ENCODE data around the gene NELFB.
A peak's percentile ranks its signal among the peaks of the same experiment; 100 is the strongest.

The NELFB gene

DNA sequence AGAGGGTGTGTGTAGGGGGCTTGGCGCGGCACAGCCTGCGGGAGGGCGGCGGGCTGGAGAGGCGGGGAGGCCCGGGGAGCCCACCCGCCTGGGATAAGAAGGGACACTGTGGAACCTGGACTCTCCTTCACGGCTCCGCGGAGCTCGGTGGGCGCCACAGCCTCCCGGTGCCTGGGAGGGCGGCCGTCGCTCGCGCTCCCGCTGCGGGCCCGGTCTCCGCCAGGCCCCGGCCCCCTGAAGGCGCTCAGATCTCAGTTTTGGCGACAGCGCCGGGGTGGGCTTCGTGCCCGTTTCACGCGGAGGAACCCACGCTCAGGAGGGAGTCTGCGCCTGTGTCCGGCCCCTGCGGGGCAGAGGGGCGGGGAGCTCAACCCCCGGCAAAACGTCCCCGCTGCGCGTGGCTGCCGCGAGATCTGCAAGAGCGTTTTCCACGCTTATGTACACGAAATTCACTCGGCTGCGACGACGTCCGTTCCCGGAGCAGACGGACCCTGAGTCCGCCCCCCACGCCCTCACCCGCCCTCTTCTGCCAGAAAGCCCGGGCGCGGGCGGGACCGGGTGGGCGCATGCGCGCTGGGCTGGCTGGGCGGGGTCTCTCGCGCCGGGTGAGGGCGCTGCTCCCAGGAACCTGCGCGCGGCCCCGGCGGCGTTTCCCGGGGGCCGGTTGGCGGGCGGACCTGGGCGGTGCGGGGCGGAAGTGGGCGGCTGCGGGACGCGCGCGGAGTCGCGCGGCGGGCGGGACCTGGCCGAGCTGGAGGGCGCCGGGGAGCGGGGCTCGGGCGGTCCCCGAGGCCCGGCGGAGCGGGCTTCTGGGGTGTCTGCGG, at the start of gene NELFB:
TSS of gene NELFB (plus strand) at position 704 of the 824 bp plus-strand sequence.
- peak; percentile 98 for DNase-seq

DNA sequence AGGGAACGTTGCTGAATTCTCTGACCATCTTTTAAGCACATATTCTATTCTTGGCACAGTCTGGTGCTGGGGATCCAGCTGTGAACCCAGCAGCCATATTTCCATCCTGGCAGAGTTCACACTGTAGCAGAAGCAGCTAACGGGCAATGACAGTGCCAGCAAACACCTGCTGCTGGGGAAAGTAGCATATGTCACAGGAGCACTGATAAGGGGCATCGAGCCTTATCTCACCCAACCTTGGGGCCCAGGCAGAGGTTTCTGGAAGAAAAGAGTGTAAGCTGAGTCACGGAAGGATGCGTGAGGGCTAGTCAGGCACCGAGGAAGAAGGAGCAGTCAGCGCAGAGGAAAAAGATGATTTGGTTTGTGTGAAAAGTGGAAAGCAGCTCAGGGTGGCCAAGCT, 48.5 kb upstream of the NELFB start:
- DNase-seq: no peak

DNA sequence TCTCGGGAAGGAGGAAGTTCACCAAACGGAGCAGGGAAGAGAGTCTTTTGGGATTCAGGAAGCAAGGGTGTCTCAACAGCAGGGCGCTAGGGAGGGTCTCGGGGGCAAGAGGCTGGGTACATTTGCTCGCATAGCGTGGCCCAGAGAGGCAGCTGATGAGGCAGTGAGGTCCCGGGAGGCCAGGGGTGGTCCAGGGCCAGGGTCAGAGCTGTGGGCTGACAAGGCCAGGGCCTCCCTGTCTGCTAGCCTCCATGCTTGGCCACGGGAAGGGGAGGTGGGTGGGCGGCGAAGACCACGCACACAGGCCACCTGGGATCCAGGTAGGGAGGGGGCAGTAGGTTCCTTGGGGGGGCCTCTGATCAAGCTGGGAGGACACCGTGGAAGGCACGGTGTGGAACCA, 43.6 kb upstream of the NELFB start:
- DNase-seq: no peak

DNA sequence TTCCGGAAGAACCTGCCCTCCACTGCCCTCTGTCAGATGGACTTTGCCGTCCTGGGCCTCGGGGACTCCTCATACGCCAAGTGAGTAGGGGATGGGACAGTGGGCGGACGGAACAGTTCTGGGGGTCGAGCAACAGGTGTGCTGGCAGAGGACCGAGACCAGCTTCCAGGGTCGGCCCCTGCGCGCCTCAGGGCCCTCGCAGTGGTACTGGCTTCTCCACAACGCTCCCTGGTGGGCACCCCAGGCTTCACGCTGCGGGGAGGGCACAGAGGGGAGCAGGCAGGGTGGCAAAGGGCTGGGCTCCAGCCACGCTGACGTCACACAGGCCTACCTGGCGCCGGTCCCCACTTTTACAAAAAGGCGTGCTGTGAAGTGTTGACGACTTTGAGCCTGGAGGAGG, 42.6 kb upstream of the NELFB start:
- DNase-seq: no peak

DNA sequence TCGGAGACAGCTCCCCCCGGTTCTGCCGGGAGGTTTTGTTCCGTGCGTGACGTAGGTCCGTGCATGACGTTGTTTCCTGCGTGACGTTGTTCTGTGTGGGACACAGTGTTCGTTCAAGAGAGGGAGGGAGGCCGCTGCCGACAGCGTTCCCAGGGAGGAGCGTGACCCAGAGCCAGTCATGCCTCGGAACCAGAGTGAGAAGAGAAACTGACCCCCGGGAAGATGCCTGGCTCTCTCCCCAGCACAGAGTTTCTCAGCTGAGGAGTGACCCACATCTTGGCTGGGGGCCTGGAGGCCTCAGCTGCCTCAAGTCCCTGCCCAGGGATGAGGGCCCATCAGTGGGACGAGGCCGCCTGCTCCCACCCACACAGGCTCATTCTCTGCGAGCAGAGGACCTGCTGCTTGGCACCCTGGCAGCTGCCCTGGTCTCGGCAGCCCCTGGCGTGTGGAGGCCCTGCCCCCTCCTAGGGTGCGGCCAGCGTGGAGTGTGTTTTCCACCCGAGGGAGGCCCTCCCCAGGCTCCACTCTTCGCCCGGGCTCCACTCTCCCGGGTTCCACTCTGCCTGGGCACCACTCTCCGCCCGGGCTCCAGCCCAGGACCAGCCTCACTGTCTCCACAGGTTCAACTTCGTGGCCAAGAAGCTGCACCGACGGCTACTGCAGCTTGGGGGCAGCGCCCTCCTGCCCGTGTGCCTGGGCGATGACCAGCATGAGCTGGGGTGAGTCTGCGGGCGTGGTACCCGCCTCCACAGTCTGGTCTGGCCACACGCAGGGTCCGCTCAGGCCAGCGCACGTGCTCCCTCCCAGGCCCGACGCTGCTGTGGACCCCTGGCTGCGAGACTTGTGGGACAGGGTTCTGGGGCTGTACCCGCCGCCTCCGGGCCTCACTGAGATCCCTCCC, 41.7 kb upstream of the NELFB start:
- no peak for DNase-seq

DNA sequence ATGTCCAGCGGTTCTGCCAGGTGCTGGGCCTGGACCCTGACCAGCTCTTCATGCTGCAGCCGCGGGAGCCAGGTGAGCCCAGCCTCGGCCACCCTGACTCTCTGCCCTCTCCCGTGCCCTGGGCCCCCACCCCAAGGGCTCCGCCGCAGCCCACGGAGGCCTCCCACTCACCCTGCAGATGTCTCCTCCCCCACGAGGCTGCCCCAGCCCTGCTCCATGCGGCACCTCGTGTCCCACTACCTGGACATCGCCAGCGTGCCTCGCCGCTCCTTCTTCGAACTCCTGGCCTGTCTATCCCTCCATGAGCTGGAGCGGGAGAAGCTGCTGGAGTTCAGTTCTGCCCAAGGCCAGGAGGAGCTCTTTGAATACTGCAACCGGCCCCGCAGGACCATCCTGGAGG, 40.5 kb upstream of the NELFB start:
- DNase-seq: no peak

DNA sequence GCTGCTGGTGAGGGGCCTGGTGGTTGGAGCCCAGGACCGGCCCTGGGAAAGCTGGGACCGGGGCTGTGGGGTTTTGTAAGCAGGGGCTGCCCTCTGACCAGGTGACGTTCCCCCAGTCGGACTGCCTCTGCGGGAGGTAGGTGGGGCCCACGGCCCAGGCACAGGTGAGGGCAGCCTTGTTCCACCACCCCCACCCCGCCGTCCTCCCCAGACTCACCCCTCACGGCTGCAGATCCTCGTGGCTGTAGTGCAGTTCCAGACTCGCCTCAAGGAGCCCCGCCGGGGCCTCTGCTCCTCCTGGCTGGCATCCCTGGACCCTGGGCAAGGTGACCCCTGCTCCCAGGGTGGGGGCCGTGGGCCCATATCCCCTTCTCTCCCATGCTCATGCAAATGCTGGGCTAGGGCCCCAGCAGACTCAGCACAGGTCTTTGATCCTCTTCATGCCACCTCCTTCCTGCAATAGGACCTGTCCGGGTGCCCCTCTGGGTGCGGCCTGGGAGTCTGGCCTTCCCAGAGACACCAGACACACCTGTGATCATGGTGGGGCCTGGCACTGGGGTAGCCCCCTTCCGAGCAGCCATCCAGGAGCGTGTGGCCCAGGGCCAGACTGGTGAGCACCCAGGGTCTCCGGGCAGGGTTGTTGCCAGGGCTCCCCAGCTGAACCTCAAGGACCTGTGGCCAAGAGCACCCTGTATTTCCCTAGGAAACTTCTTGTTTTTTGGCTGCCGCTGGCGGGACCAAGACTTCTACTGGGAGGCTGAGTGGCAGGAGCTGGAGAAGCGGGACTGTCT, 39.7 kb upstream of the NELFB start:
- DNase-seq: no peak

DNA sequence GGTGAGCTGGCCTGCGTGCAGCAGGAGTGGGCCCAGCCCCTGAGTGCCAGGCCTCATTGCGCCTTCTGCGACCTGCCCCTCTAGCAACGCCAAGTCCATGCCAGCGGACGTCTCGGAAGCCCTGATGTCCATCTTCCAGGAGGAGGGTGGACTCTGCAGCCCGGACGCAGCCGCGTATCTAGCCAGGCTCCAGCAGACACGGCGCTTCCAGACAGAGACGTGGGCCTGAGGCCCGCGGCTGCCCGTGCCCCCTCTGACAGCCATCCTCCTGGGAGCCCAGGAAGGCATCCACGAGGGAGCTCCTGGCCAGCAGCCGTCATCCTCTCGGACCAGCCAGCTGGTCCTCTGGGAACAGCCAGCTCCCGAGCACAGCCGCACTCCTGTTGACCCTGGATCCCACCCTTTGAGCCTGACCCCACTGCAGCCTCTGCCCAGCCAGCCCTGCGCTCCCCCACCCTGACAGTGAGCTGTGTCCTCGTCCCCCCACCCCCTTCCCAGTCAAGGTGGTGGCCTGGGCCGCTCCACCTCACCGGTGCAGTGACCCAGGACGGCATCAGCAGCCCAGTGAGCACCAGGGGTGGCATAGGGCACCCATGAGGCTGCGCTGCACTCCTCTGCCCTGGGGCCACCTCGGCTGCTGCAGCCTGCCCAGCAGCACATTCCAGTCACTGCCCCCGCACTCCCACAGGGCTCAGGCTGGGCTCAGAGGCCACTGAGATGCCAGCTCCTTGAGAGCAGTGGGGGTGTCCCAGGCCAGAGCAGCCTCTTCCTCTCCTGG, 38.8 kb upstream of the NELFB start:
- DNase-seq: no peak

DNA sequence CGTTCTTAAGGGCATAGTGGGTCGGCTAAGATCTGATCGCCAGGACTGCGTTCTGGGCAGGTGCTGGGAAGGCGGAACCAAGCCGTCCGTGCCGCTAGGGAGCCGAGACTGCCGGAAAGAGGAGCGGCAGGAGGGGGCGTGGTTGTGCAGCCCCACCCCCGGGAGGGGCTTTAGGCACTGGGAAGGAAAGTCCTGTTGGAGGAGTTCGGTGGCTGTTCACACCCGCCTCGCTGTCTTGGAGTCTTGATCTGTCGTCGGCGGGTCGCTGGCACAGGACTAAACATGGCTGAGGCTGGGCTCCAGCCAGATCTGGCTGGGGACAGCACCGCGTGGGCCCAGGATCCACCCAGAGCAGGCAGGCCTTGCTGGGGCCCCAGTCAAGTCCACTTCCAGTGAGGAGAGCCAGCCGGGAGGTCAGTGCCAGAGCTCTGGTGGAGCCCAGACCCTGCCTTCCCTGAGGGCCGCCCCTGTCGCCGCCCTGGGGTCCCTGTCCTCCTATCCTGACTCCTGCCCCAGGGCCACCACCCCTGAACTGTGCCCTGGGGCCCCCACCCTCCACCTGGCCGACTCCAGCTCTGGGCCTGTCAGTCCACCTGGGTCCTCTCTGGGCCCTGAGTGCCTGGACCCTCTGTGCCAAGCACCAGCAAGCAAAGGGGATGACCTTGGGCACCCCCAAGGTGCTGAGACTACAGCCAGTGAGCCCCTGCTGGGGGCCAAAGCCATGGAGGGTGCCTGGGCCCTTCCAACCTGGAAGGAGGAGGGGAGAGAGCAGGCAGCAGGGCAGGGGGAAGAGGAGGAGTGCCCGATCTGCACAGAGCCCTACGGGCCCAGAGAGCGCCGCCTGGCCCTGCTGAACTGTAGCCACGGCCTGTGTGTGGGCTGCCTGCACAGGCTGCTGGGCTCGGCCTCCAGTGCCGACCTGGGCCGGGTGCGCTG, 37.6 kb upstream of the NELFB start:
- DNase-seq: no peak

DNA sequence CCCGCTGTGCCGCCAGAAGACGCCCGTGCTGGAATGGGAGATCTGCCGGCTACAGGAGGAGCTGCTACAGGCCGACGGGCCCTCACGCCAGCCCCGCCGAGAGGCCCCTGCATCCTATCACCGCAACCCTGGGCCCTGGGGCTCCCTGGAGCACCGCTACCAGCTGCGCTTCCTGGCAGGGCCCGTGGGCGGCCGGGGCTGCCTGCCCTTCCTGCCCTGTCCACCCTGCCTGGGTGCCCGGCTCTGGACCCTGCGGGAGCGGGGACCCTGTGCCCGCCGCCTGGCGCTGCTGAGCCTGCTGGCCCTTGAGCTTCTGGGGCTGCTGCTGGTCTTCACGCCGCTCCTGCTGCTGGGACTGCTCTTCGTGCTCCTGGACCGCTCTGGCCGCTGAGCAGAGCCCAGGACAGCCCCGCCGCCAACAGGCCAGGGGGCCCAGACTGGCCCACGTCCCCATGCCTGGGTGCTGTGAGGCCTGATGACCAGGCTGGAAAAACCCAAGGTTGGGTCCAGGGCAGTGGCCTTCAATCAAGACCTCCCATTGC, 36.8 kb upstream of the NELFB start:
- DNase-seq: no peak

DNA sequence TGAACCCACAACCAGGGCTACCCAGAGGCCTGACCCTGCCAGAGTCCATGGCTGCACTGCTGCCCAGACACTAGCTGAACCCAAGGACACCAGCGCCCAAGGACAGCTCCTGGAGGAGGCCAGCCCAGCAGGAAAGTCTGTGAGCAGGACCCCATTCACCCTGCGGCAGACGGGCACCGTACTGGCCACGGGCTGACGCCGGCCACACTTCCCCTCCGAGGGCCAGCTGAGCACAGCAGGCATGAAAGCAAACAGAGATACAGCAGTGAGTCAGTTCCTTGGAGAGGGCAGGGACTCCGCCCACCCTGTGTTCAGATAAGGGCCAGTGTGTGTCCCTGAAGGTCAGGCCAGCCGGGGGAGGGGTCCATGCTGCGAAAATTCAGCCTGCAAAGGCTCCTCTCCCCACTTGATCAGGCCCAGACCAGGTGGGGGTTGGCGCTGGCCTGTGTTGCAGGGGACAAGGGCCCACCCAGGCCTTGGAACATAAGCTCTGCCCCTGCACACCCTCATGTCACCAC, 36.3 kb upstream of the NELFB start:
- no peak for DNase-seq

DNA sequence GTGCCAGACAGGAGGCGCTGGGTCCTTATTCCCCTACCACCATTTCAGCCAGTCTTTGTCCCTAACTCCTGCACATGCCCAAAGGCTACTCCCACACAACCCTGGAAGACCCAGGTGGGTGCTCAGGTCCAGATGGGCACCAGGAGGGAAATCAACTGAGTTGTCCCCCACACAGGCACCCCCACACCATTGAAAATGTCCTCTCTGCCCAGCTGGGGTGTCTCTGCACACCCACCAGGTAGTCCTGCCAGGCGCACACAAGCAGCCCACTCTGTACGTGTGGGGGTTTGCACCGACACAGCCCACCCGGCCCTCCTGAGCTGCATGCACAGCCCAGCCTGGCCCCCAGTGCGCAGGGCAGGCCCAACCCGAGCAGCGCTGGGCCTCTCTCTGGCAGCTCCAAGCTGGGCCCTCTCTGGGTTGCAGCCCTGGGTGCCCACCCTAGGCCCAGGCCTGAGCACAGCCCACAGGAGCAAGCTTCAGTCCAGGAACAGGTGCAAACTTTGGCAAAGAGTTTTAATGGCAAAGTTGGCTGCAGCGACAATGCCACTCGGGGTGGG, 35.3 kb upstream of the NELFB start:
- DNase-seq: no peak

DNA sequence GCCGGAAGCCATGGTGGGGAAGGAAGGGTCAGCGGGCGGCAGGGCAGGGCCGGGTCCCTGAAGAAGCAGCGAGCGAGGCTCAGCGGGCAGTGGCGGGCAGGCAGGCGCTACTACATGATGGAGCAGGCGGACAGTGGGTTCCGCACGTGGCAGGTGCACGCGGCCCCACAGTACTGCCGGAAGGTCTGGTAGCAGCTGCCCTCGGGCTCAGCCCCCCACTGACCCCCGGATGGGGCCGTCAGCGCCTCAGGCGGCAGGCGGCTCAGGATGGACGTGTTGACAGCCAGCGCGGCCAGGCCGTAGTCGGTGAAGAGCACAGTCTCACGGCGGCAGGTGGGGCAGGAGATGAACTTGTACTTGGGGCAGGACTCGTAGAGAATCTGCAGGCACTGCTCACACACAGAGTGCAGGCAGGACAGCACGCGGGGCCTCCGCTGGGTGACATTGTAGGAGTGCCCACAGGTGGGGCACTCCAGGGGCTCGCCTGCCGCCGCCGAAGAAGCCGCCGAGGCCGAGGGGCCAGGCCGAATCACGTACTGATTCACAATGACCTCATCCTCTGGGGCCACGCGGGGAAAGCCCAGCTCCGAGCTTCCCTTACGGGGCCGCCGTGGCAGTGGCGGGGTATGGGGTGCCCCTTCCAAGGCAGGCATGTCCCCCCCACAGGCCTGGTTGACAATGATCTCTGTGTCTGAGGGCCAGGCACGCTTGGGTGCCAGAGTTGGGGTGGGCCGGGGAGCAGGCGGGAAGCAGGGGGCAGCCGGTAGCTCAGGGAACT, 34.6 kb upstream of the NELFB start:
- no peak for DNase-seq

DNA sequence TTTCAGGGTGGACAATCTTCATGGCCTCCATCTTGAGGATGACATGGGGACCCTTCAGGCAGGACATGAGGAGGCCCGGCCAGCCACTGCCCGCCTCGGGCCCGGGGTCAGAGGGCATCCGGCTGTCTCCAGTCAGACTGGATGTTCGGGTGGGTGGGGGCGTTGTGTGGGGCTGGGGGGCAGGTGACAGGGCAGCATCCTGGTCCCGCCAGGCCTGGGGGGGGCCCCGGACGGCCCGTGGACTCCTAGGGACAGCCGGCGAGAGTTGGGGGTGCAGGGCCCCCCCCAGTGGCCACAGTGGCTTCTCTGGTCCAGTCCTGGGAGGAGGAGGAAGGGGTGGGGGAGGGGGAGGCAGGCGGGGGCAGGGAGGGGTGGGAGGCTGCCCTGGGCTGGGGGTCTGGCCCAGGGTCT, 34.0 kb upstream of the NELFB start:
- DNase-seq: no peak

DNA sequence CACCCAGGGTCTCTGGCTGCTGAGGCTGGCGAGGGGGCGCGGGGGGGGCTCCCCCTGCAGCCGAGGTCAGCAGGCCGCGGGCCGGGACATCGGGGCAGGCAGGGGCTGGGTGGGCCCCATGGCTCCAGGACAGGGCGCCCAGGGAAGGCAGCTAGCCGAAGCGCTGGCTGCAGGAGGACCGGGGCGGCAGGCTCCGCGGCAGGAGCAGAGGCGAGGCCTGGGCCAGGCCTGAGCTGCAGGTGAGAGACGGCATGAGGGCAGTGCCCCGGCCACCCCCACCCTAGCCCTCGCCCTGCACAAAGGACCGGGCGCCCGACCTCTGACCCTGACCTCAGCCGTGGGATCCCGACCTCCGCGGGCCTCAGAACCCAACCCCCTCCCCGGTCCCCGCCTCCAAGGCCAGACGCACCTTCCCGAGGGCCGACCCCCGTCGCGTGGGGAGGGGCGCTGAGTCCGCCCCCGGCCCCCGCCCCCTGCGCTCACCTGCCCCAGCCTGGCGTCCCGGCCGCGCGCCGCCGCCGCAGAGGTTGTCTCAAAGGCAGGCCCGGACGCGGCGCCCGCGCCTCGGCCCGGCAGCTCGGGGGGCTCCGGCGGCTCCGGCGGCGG, 33.5 kb upstream of the NELFB start:
- no peak for DNase-seq

DNA sequence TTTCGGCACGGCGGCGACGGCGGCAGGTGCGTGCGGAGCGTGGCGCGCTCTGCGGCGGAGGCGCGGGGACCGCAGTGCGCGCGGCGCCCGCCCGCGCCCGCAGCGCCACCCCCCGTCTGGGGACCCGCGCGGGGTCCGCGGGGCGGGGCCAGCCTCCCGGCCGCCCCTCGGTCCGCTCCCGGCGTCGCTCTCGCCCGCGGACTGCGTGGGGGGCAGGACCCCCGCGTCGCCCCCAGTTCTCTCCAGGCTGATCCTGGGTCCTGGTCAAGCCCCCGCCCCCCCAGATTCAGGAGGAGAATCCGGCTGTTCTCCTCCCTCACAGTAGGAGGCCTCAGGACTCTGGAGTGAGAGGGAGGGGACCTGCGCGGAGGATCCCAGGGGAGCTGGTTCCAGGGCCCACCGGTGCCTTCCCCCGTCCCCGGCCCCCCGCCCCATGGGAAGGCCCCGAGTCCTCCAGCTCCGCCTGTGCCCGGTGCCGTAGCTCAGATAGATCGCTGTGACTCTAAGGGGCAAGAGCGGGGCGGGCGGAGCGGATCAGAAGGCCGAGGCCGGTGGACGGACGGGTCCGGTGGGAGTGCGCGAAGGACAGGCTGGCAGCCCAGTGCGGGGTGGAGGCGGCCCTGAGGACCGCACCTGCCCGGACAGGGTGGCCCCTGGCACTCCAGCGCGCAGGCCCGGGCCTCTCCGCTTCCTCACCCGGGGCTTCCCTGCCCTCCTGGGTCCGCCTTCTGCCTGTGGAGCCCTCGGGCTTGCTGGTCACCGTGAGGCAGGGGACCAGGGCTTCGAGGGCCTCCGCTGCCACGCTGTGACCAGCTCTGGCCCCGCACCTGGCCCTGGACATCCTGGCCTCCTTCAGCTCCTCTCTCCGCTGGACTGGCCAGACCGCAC, 32.7 kb upstream of the NELFB start, which contains the start of gene RNF208:
TSS of gene RNF208 (minus strand) at position 51 of the 888 bp plus-strand sequence. CDS start 1,028 bp downstream, outside the sequence.
- DNase-seq: no peak

DNA sequence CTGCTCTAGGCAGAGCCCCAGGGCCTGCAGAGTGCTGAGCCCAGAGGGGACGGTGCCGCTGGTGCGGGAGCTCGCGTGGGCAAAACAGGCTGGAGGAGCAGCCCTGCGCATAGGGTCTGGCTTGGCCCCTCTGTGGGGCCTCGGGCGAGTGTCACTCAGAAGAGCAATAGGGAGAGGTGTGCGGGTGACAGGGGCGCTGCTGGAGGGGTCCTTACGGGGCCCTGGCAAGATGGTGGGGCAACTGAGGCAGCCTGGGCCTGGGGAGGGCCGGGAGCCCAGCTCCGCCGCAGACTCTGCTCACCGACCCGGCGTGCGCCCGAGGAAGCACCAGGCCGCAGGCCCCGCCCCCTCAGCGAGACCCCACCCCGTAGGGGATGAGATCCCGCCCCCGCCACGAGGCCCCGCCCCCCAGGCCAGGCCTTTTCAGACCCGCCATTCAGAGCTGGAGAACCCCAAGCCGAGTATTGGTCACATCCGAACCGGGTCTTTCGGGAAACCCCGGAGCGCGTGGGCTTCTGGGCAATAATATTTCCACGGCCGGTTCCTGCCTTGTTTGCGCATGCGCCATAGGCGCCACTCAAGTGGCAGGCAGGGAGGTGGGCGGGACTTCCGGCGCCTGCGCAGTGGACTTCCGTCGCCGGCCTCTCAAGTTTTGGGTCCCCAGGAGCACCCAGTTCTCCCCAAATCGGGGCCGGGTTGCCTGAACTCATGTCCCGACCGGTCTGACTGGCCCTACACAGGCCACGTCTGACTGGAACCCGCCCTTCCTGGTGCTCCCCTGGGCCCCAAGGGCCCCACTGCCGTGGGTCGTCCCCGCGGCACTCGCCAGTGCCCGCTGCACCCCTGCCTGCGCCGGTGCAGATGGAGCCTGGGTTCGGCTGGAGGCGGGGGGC, 31.8 kb upstream of the NELFB start:
- DNase-seq: peak; percentile 96

All from right forelimb (tissue), 1 donor.